Measurements from ENCODE around the gene HOXB6.

Gene HOXB6

GRCh38 chr17:48621410-48622392, 16.9 kb upstream of the HOXB6 start:
- no peak for DNase-seq (ENCODE audit: low spot score)

GRCh38 chr17:48620461-48621139, 15.8 kb upstream of the HOXB6 start:
- DNase-seq (ENCODE audit: low spot score), result no peak

- DNase-seq (ENCODE audit: low spot score), result no peak
These were observed 15.2 kb upstream of the HOXB6 start for GRCh38 chr17:48619826-48620449.

GRCh38 chr17:48618256-48618896, 13.6 kb upstream of the HOXB6 start:
- DNase-seq (ENCODE audit: low spot score), result peak; percentile 90

- no peak for DNase-seq (ENCODE audit: low spot score)
These were observed 12.9 kb upstream of the HOXB6 start for GRCh38 chr17:48617471-48618255.

- no peak for DNase-seq (ENCODE audit: low spot score)
These were observed 12.1 kb upstream of the HOXB6 start for GRCh38 chr17:48616717-48617470.

- no peak for DNase-seq (ENCODE audit: low spot score)
These were observed 11.4 kb upstream of the HOXB6 start for GRCh38 chr17:48615963-48616716.

- no peak for DNase-seq (ENCODE audit: low spot score)
These were observed 10.5 kb upstream of the HOXB6 start, which contains the start of gene HOXB8 for GRCh38 chr17:48615047-48615962. Gene HOXB8 (minus strand): TSS chr17:48615292. CDS start chr17:48614704, 588 bp downstream.

- DNase-seq (ENCODE audit: low spot score), result no peak
These were observed 9.3 kb upstream of the HOXB6 start for GRCh38 chr17:48613862-48614694.

GRCh38 chr17:48612854-48613691, 8.3 kb upstream of the HOXB6 start:
- DNase-seq (ENCODE audit: low spot score), result no peak

GRCh38 chr17:48612456-48612853, 7.7 kb upstream of the HOXB6 start:
- DNase-seq (ENCODE audit: low spot score), result no peak

- no peak for DNase-seq (ENCODE audit: low spot score)
These were observed 7.1 kb upstream of the HOXB6 start for GRCh38 chr17:48611681-48612455.

GRCh38 chr17:48611213-48611612, 6.4 kb upstream of the HOXB6 start:
- no peak for DNase-seq (ENCODE audit: low spot score)

GRCh38 chr17:48610282-48611211, 5.8 kb upstream of the HOXB6 start, which contains the start of gene HOXB7:
Gene HOXB7 (minus strand): TSS chr17:48611017. CDS start chr17:48610918, 99 bp downstream.
- peak; percentile 73 for DNase-seq (ENCODE audit: low spot score)
